ENCODE data around the gene AMN1. TPM values are rescaled to one million over a fixed set of nuclear protein-coding genes. Genes with fewer than 3 reads are reported as not detected.
A peak's percentile ranks its signal among the peaks of the same experiment; 100 is the strongest.

Gene AMN1
- total and polyA plus RNA-seq, 2 of the 13 experiments (the other 11 are each of a cell fraction or from before 2014, with no cell fraction given), result 7.5 to 26.5 TPM

GRCh38 chr12:31659087-31659942, 69.5 kb downstream of the AMN1 start, which contains the start of gene ETFBKMT (continued):
- TF ChIP-seq GPBP1L1 (CRISPR knock-in tag; IDR thresholded peaks at IDR 0.05) (no peak), ZNF576 (CRISPR knock-in tag; IDR thresholded peaks at IDR 0.05) (no peak), KDM5B (CRISPR knock-in tag; IDR thresholded peaks at IDR 0.05; ENCODE audit: borderline replicate concordance) (peak; percentile 35; the same call in 1 of the 2 replicates), PHF21A (CRISPR knock-in tag; IDR thresholded peaks at IDR 0.05) (peak; percentile 78; the same call in 1 of the 2 replicates), ZBTB4 (CRISPR knock-in tag; IDR thresholded peaks at IDR 0.05; ENCODE audit: borderline replicate concordance) (no peak), IRF1 (CRISPR knock-in tag; IDR thresholded peaks at IDR 0.05; ENCODE audit: low read depth) (no peak), SATB2 (CRISPR knock-in tag; IDR thresholded peaks at IDR 0.05) (no peak), ZNF296 (CRISPR knock-in tag; conservative IDR thresholded peaks at IDR 0.05) (no peak), ATF7 (IDR thresholded peaks at IDR 0.05) (no peak), ATF7 (CRISPR knock-in tag; IDR thresholded peaks at IDR 0.05) (no peak), ZFP1 (CRISPR knock-in tag; IDR thresholded peaks at IDR 0.05) (peak; percentile 69; the same call in 1 of the 2 replicates), KLF12 (CRISPR knock-in tag; IDR thresholded peaks at IDR 0.05; ENCODE audit: borderline replicate concordance) (peak; percentile 36; the same call in 1 of the 2 replicates), KDM3A (CRISPR knock-in tag; IDR thresholded peaks at IDR 0.05; ENCODE audit: low read depth) (no peak), NFYB (CRISPR knock-in tag; IDR thresholded peaks at IDR 0.05) (peak; percentile 62), ZFY (CRISPR knock-in tag; IDR thresholded peaks at IDR 0.05) (peak; percentile 71), ZNF160 (CRISPR knock-in tag; IDR thresholded peaks at IDR 0.05) (no peak), SMC3 (IDR thresholded peaks at IDR 0.05; ENCODE audit: low read length) (no peak), GATAD1 (CRISPR knock-in tag; IDR thresholded peaks at IDR 0.05) (peak; percentile 76), E2F5 (CRISPR knock-in tag; conservative IDR thresholded peaks at IDR 0.05) (no peak), KAT8 (CRISPR knock-in tag; IDR thresholded peaks at IDR 0.05) (peak; percentile 84), ZSCAN25 (CRISPR knock-in tag; IDR thresholded peaks at IDR 0.05) (no peak), FLYWCH1 (CRISPR knock-in tag; IDR thresholded peaks at IDR 0.05) (no peak), KDM2A (CRISPR knock-in tag; IDR thresholded peaks at IDR 0.05; ENCODE audit: borderline replicate concordance, low read depth) (peak; percentile 79; the same call in 1 of the 2 replicates), MAFF (IDR thresholded peaks at IDR 0.05; ENCODE audit: low read depth, low read length) (0 out of 2 replicates have a peak, but pooled peaks have one; percentile 13), IRX3 (CRISPR knock-in tag; IDR thresholded peaks at IDR 0.05; ENCODE audit: borderline replicate concordance, low read depth) (no peak)

Data from HepG2 (cell line).